ENCODE data around the gene TMEM247. TPM values are rescaled to one million over a fixed set of nuclear protein-coding genes. Genes with fewer than 3 reads are reported as not detected.

Gene TMEM247
- total RNA-seq, 4 donors from 2014 or later, result not detected

GRCh38 chr2:46458763-46459500 is 20.4 kb upstream of the TMEM247 start:
- Histone ChIP-seq H3K4me3 (no peak overlapping the region), H3K9me3 (no peaks in the 10 kb centered on the region), H3K4me1 (peaks cover 0 to 14% (median 0%) of the 10 kb centered on the region in 4 donors), H3K27me3 (no peaks in the 10 kb centered on the region), H3K36me3 (no peaks in the 10 kb centered on the region), H3K27ac (no peak overlapping the region)
- no peak for DNase-seq
- TF ChIP-seq, protein P1, sequence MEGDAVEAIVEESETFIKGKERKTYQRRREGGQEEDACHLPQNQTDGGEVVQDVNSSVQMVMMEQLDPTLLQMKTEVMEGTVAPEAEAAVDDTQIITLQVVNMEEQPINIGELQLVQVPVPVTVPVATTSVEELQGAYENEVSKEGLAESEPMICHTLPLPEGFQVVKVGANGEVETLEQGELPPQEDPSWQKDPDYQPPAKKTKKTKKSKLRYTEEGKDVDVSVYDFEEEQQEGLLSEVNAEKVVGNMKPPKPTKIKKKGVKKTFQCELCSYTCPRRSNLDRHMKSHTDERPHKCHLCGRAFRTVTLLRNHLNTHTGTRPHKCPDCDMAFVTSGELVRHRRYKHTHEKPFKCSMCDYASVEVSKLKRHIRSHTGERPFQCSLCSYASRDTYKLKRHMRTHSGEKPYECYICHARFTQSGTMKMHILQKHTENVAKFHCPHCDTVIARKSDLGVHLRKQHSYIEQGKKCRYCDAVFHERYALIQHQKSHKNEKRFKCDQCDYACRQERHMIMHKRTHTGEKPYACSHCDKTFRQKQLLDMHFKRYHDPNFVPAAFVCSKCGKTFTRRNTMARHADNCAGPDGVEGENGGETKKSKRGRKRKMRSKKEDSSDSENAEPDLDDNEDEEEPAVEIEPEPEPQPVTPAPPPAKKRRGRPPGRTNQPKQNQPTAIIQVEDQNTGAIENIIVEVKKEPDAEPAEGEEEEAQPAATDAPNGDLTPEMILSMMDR (IDR thresholded peaks at IDR 0.05), result no peak
- no peak for TF ChIP-seq POLR2A (IDR thresholded peaks at IDR 0.05)

DNA sequence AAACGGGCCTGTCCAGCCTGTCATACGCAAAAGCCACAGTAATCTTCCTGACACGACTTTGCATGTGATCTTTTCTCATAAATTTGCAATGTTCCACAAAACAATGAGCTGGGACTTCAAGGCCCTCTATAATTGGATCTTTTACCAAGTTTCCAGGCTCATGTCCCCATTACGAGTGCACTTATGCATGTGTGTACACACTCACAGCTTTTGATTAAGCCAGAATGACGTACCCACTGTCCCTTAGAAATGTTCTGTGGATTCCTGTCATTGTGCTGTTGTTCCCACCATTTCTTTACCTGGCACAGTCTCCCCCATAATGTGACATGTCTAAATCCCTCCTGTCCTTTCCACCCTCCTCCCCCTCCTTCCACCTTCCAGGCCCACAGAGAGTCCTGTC is 19.7 kb upstream of the TMEM247 start:
- Histone ChIP-seq H3K4me1 (peaks cover 0 to 14% (median 0%) of the 10 kb centered on the region in 4 donors), H3K36me3 (no peaks in the 10 kb centered on the region), H3K9me3 (no peaks in the 10 kb centered on the region), H3K27me3 (no peaks in the 10 kb centered on the region), H3K27ac (no peak overlapping the region), H3K4me3 (no peak overlapping the region)
- no peak for DNase-seq
- TF ChIP-seq, protein P1 (IDR thresholded peaks at IDR 0.05), result no peak
- TF ChIP-seq POLR2A (IDR thresholded peaks at IDR 0.05), result no peak

- no peaks in the 10 kb centered on the region for H3K36me3 ChIP-seq
- no peaks in the 10 kb centered on the region for H3K27me3 ChIP-seq
- H3K9me3 ChIP-seq, result no peaks in the 10 kb centered on the region
- peaks cover 0 to 14% (median 0%) of the 10 kb centered on the region in 4 donors for H3K4me1 ChIP-seq
- H3K4me3 ChIP-seq, result no peak overlapping the region
- H3K27ac ChIP-seq, result peak overlapping the region in 1 of 4 donors; percentile 61
- DNase-seq, result no peak
- TF ChIP-seq, protein P1 (IDR thresholded peaks at IDR 0.05), result no peak
- TF ChIP-seq POLR2A (IDR thresholded peaks at IDR 0.05), result no peak
Measured at GRCh38 chr2:46460241-46460921, 19.0 kb upstream of the TMEM247 start.

DNA sequence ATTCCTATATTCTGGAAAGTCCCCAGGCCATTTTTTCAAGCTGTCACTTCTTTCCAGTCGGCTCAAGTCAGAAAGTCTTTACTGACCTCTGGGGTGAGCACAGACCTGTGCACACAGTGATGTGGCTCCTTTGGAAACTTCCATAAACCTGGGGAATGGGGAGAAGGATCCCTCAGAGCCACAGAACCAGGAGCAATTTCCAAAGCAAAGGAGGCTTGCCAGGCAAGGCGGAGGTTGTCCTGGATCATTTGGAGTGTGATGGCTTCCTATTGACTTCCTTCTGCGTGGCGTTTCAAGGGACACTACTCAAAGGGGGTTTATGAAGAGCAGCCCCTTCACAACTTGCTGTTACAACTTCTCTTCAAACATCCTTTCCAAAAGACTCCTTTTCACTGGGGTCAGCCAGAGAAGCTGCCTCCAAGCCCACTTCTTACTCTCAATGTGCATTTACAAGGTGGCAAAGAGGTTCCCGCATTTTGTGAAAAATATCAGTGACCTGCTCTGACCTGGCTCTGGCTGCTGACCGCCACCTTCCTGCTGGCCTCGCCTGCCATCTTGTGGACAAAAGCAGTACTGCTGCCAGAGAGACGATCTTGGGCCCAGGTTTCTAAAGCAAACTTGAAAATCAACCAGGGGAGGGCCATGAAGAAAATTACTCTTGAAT is 18.2 kb upstream of the TMEM247 start:
- H3K36me3 ChIP-seq, result no peaks in the 10 kb centered on the region
- H3K27ac ChIP-seq, result peak overlapping the region in 2 of 4 donors; percentile 36 to 61
- no peaks in the 10 kb centered on the region for H3K27me3 ChIP-seq
- no peak for TF ChIP-seq POLR2A (IDR thresholded peaks at IDR 0.05)
- TF ChIP-seq, protein P1 (IDR thresholded peaks at IDR 0.05), result peak; percentile 98 to 99 (median 99)
- DNase-seq, result peak; percentile 81 to 91 (median 84)
- no peak overlapping the region for H3K4me3 ChIP-seq
- H3K4me1 ChIP-seq, result peaks cover 0 to 14% (median 0%) of the 10 kb centered on the region in 4 donors
- H3K9me3 ChIP-seq, result no peaks in the 10 kb centered on the region

DNA sequence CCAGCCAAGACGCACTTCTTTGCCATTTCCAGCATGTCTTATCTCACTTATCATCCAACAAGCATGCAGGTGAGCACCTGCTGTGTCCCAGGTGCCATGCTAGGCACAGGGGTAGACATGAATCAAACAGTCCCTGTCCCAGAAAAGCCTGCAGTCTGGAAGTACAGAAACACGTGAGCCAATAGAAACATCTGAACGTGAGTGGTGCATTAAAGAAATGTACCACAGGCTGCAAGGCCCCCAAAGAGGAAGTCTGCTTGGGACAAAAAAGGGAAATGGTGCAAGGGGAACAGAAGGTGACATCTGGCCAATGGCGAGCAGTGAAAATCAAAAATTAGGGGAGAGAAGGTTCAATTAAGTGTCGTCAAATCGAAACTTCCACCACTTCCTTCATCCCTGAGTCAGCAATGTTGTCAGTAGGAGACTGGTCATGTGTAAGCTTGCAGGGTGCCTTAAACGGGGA is 17.6 kb upstream of the TMEM247 start:
- Histone ChIP-seq H3K4me3 (no peak overlapping the region), H3K9me3 (no peaks in the 10 kb centered on the region), H3K27ac (peak overlapping the region in 2 of 4 donors; percentile 36 to 61), H3K36me3 (no peaks in the 10 kb centered on the region), H3K27me3 (no peaks in the 10 kb centered on the region), H3K4me1 (peaks cover 0 to 14% (median 0%) of the 10 kb centered on the region in 4 donors)
- peak in 1 of 3 donors; percentile 29 for DNase-seq
- TF ChIP-seq, protein P1 (IDR thresholded peaks at IDR 0.05), result no peak
- TF ChIP-seq POLR2A (IDR thresholded peaks at IDR 0.05), result no peak

Data from Peyer's patch (tissue), 4 donors.